Measurements from ENCODE around the gene HCFC1. TPM values are rescaled to one million over a fixed set of nuclear protein-coding genes. Genes with fewer than 3 reads are reported as not detected.
A peak's percentile ranks its signal among the peaks of the same experiment; 100 is the strongest.

HCFC1 gene
- total and polyA plus RNA-seq, 9 of the 15 experiments (the other 6 are each of a cell fraction or from before 2014, with no cell fraction given), result 2.8 to 133 (median 17.1) TPM

GRCh38 chrX:153897899-153898298, 73.7 kb downstream of the HCFC1 start (continued):
- TF ChIP-seq ZNF407 (IDR thresholded peaks at IDR 0.05; ENCODE audit: low read depth), result no peak
- TF ChIP-seq ZNF668 (CRISPR knock-in tag; IDR thresholded peaks at IDR 0.05), result no peak
- TF ChIP-seq POLR3G (IDR thresholded peaks at IDR 0.05; ENCODE audit: extremely low read depth, insufficient read length, insufficient replicate concordance), result no peak
- TF ChIP-seq ZC3H4 (CRISPR knock-in tag; IDR thresholded peaks at IDR 0.05; ENCODE audit: borderline replicate concordance), result no peak
- peak; percentile 57; the same call in 1 of the 2 replicates for TF ChIP-seq MEF2D (tag; conservative IDR thresholded peaks at IDR 0.05; ENCODE audit: low read depth)
- TF ChIP-seq HMG20A (CRISPR knock-in tag; conservative IDR thresholded peaks at IDR 0.05), result no peak; the same call in 1 of the 2 replicates
- TF ChIP-seq POLR3A (IDR thresholded peaks at IDR 0.05; ENCODE audit: borderline replicate concordance, extremely low read depth, insufficient read depth, insufficient read length), result no peak
- peak; percentile 95 for TF ChIP-seq MEIS2 (IDR thresholded peaks at IDR 0.05; ENCODE audit: partially characterized antibody)
- peak; percentile 87 for TF ChIP-seq ZNF589 (CRISPR knock-in tag; IDR thresholded peaks at IDR 0.05; ENCODE audit: low read depth)
- TF ChIP-seq PHF8 (IDR thresholded peaks at IDR 0.05; ENCODE audit: borderline replicate concordance, low read length), result no peak
- TF ChIP-seq XRCC4 (IDR thresholded peaks at IDR 0.05; ENCODE audit: extremely low read depth, insufficient read depth, insufficient read length), result no peak
- peak; percentile 98 for TF ChIP-seq LEF1 (IDR thresholded peaks at IDR 0.05)
- TF ChIP-seq ZBTB1 (CRISPR knock-in tag; IDR thresholded peaks at IDR 0.05; ENCODE audit: borderline replicate concordance, low read depth), result no peak
- TF ChIP-seq ZNF239 (CRISPR knock-in tag; IDR thresholded peaks at IDR 0.05), result peak; percentile 50; the same call in 1 of the 2 replicates
- TF ChIP-seq RBFOX2 (IDR thresholded peaks at IDR 0.05; ENCODE audit: low read depth, low read length), result no peak
- peak in 1 of 2 experiments; percentile 82 for TF ChIP-seq NCOA2 (IDR thresholded peaks at IDR 0.05; ENCODE audit: partially characterized antibody in 2 of 2)
- no peak for TF ChIP-seq ZNF518B (CRISPR knock-in tag; IDR thresholded peaks at IDR 0.05)
- no peak for TF ChIP-seq ATF1 (CRISPR knock-in tag; IDR thresholded peaks at IDR 0.05)
- TF ChIP-seq ATF1 (tag; IDR thresholded peaks at IDR 0.05), result peak; percentile 55
